Measurements from ENCODE around the gene POU3F1.

- TF ChIP-seq CTCF (conservative IDR thresholded peaks at IDR 0.05) (no peak), ZFX (IDR thresholded peaks at IDR 0.05) (no peak)
Measured at GRCh38 chr1:38009841-38010180, 36.8 kb downstream of the POU3F1 start.

All from C4-2B (cell line).